ENCODE results near the gene CEBPG.

CEBPG gene

DNA sequence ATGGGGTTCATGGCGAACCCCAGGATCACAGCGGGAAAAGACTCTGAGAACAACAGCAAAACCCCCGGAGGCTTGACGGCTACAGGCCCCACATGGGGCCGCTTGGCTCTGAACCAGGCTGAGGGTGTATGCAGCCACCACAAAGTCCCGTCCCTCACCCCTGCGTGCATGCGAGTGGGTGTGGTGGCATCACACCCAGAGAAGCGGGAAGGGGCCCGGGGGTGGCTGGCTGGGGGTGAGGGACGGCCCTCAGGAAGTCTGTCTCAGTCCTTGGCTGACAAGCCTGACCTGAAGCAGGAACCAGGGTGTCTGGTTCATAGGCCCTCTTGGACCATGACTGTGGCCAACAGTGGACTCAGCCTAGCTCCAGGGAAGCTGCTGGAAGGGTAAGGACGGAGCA lies 34.2 kb downstream of the CEBPG start:
- no peaks in the 10 kb centered on the region for H3K9me3 ChIP-seq (ENCODE audit: control insufficient read depth, insufficient read depth, low read length)
- 0 out of 2 replicates have a peak, but pooled peaks cover 3% of the 10 kb centered on the region for H3K4me1 ChIP-seq (ENCODE audit: control insufficient read depth, insufficient read depth, low read length)
- H3K27me3 ChIP-seq (ENCODE audit: control insufficient read depth, insufficient read depth, low read length): no peaks in the 10 kb centered on the region
- H3K27ac ChIP-seq (ENCODE audit: low read length): no peak overlapping the region
- H3K36me3 ChIP-seq (ENCODE audit: control insufficient read depth, insufficient read depth, low read length): no peaks in the 10 kb centered on the region; the same call in 1 of the 2 replicates
- no CpG with 5 or more reads among the region's 12 CpGs for WGBS (ENCODE audit: insufficient coverage, insufficient read length)
- no peak for DNase-seq (ENCODE audit: low read depth, low spot score)
- H3K4me3 ChIP-seq (ENCODE audit: low read length): no peak overlapping the region

DNA sequence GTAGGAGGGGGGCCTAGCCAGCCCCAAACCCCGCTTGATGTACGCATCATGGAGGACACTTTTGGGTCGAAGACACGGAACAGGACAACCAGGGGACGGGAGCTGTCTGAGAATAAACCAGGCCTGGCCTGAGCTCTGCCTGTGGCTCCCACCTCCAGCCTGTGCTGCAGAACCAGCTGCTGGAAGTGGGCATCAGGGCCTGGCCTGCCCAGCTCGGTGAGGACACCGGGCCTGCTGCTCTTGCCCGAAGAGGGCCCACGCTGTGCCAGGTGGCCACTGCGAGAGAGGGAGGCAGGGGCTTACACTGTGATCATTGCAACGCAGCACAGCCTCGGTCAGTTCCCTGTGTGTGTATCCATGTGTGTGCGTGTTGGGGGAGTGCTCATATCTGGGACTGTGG lies 34.6 kb downstream of the CEBPG start:
- no peaks in the 10 kb centered on the region for H3K27me3 ChIP-seq (ENCODE audit: control insufficient read depth, insufficient read depth, low read length)
- no peaks in the 10 kb centered on the region for H3K9me3 ChIP-seq (ENCODE audit: control insufficient read depth, insufficient read depth, low read length)
- H3K27ac ChIP-seq (ENCODE audit: low read length): no peak overlapping the region
- H3K36me3 ChIP-seq (ENCODE audit: control insufficient read depth, insufficient read depth, low read length): no peaks in the 10 kb centered on the region; the same call in 1 of the 2 replicates
- H3K4me1 ChIP-seq (ENCODE audit: control insufficient read depth, insufficient read depth, low read length): 0 out of 2 replicates have a peak, but pooled peaks cover 3% of the 10 kb centered on the region
- no peak for DNase-seq (ENCODE audit: low read depth, low spot score)
- H3K4me3 ChIP-seq (ENCODE audit: low read length): no peak overlapping the region
- no CpG with 5 or more reads among the region's 13 CpGs for WGBS (ENCODE audit: insufficient coverage, insufficient read length)

DNA sequence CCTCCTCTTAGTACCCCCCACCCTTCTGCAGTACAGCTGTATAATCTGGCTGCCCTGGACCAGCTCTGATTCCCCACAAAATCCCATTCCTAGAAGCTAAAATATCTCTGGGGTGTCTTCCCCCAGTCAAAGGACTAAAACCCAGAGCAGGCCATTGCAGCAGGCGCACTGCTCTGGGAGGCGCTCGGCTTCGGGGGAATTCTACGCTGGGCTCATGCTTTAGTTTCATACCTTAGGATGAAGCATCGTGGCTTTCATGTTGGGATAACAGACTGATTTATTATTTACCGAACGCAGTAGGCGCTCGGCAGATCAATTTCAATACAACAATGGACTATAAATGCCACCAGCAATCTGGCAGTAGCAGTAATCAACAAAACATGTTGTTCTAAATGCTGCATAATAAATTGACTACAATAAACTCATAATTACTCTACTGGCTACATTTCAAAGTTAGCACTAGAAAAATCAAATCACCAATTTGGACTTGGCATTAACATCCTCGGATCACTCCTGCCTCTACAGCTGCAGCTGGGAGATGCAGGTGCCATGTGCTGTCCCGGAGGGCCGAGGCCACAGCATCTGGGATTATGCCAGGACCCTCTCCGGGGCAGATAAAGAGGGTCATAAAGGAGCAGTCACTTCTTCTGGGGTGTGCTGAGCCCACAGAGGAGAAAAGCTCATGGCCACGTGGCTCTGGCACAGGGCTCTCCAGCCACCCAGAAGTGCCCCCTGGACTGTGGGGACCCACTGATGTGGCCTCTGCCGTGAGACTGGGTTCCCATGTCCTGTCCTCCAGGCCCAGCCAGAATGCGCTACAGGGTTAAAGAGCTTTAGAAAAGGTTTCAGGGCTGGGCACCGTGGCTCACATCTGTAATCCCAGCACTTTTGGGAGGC lies 35.3 kb downstream of the CEBPG start:
- Histone ChIP-seq H3K4me1 (ENCODE audit: control insufficient read depth, insufficient read depth, low read length) (0 out of 2 replicates have a peak, but pooled peaks cover 3% of the 10 kb centered on the region), H3K36me3 (ENCODE audit: control insufficient read depth, insufficient read depth, low read length) (no peaks in the 10 kb centered on the region; the same call in 1 of the 2 replicates), H3K9me3 (ENCODE audit: control insufficient read depth, insufficient read depth, low read length) (no peaks in the 10 kb centered on the region), H3K27me3 (ENCODE audit: control insufficient read depth, insufficient read depth, low read length) (no peaks in the 10 kb centered on the region), H3K27ac (ENCODE audit: low read length) (no peak overlapping the region), H3K4me3 (ENCODE audit: low read length) (no peak overlapping the region)
- no peak for DNase-seq (ENCODE audit: low read depth, low spot score)
- WGBS (ENCODE audit: insufficient coverage, insufficient read length): no CpG with 5 or more reads among the region's 18 CpGs

DNA sequence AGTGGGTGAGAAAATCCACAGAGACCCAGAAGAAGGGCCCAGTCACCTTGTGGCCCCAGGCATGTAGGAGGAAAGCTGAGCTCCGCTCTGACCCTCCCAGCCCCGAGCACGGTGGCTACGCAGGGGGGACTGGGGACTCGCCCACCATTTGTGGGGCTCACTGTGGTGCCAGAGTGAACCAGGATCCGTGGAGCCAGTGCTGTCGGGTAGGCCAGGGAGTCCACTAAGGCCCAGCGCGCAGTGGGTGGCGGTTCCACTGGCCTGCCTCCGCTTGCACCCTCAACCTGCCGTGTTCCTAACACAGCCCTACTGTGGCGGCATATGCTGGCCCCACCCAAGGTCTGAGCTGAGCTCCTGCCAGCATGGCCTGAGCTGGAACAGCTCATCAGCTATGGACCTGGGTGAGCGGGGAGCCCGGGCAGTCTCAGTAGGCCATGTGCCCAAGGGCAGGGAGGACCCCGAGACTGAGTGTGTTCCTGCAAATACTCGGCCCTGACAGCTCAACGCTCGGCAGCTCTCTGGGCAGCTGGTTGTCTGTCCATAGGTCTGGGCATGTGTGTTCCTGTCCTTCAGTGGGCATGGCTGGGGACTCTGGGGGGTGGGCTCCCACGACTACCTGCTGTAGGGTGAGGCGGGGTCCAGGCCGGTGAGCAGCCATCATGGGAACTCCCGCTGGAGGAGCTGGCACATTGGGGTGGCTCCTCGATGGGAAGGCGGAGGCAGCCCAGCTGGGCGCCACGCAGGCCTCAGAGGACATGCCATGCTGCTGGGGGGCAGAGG lies 36.6 kb downstream of the CEBPG start:
- DNase-seq (ENCODE audit: low read depth, low spot score): no peak
- no peak overlapping the region for H3K4me3 ChIP-seq (ENCODE audit: low read length)
- no peaks in the 10 kb centered on the region for H3K27me3 ChIP-seq (ENCODE audit: control insufficient read depth, insufficient read depth, low read length)
- no peak overlapping the region for H3K27ac ChIP-seq (ENCODE audit: low read length)
- no CpG with 5 or more reads among the region's 27 CpGs for WGBS (ENCODE audit: insufficient coverage, insufficient read length)
- no peaks in the 10 kb centered on the region; the same call in 1 of the 2 replicates for H3K36me3 ChIP-seq (ENCODE audit: control insufficient read depth, insufficient read depth, low read length)
- H3K9me3 ChIP-seq (ENCODE audit: control insufficient read depth, insufficient read depth, low read length): no peaks in the 10 kb centered on the region
- H3K4me1 ChIP-seq (ENCODE audit: control insufficient read depth, insufficient read depth, low read length): 0 out of 2 replicates have a peak, but pooled peaks cover 3% of the 10 kb centered on the region

- H3K27me3 ChIP-seq (ENCODE audit: control insufficient read depth, insufficient read depth, low read length): no peaks in the 10 kb centered on the region
- H3K9me3 ChIP-seq (ENCODE audit: control insufficient read depth, insufficient read depth, low read length): no peaks in the 10 kb centered on the region
- no peaks in the 10 kb centered on the region; the same call in 1 of the 2 replicates for H3K36me3 ChIP-seq (ENCODE audit: control insufficient read depth, insufficient read depth, low read length)
- no CpG with 5 or more reads among the region's 21 CpGs for WGBS (ENCODE audit: insufficient coverage, insufficient read length)
- H3K27ac ChIP-seq (ENCODE audit: low read length): no peak overlapping the region
- 0 out of 2 replicates have a peak, but pooled peaks cover 3% of the 10 kb centered on the region for H3K4me1 ChIP-seq (ENCODE audit: control insufficient read depth, insufficient read depth, low read length)
- H3K4me3 ChIP-seq (ENCODE audit: low read length): no peak overlapping the region
- no peak for DNase-seq (ENCODE audit: low read depth, low spot score)
Measured at GRCh38 chr19:33410915-33411401, 37.4 kb downstream of the CEBPG start.

- no peak for DNase-seq (ENCODE audit: low read depth, low spot score)
- no CpG with 5 or more reads among the region's 20 CpGs for WGBS (ENCODE audit: insufficient coverage, insufficient read length)
- Histone ChIP-seq H3K27me3 (ENCODE audit: control insufficient read depth, insufficient read depth, low read length) (no peaks in the 10 kb centered on the region), H3K36me3 (ENCODE audit: control insufficient read depth, insufficient read depth, low read length) (no peaks in the 10 kb centered on the region; the same call in 1 of the 2 replicates), H3K4me3 (ENCODE audit: low read length) (no peak overlapping the region), H3K4me1 (ENCODE audit: control insufficient read depth, insufficient read depth, low read length) (0 out of 2 replicates have a peak, but pooled peaks cover under 1% of the 10 kb centered on the region), H3K9me3 (ENCODE audit: control insufficient read depth, insufficient read depth, low read length) (no peaks in the 10 kb centered on the region), H3K27ac (ENCODE audit: low read length) (no peak overlapping the region)
Measured at GRCh38 chr19:33411621-33412180, 38.2 kb downstream of the CEBPG start.

GRCh38 chr19:33412601-33413425 lies 39.3 kb downstream of the CEBPG start:
- Histone ChIP-seq H3K4me3 (ENCODE audit: low read length) (no peak overlapping the region), H3K27me3 (ENCODE audit: control insufficient read depth, insufficient read depth, low read length) (no peaks in the 10 kb centered on the region), H3K36me3 (ENCODE audit: control insufficient read depth, insufficient read depth, low read length) (no peaks in the 10 kb centered on the region; the same call in 1 of the 2 replicates), H3K27ac (ENCODE audit: low read length) (no peak overlapping the region), H3K4me1 (ENCODE audit: control insufficient read depth, insufficient read depth, low read length) (no peaks in the 10 kb centered on the region), H3K9me3 (ENCODE audit: control insufficient read depth, insufficient read depth, low read length) (no peaks in the 10 kb centered on the region)
- DNase-seq (ENCODE audit: low read depth, low spot score): no peak
- WGBS (ENCODE audit: insufficient coverage, insufficient read length): no CpG with 5 or more reads among the region's 18 CpGs

DNA sequence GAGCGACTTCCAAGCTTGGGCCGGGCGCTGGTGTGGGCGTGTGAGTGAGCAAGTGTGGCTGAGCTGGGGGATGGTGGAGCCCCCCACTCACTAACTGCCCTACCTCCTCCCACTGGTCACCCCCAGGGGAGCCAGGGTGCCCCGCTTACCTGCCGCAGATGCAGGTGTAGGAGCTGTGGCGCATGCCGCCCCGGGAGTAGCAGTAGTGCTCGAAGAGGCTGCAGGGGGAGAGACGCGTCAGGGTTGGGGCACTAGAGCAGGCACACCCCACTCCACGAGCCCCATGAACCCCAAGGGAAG lies 39.9 kb downstream of the CEBPG start:
- WGBS (ENCODE audit: insufficient coverage, insufficient read length): no CpG with 5 or more reads among the region's 13 CpGs
- H3K4me3 ChIP-seq (ENCODE audit: low read length): no peak overlapping the region

GRCh38 chr19:33413868-33414666 lies 40.6 kb downstream of the CEBPG start:
- H3K27me3 ChIP-seq (ENCODE audit: control insufficient read depth, insufficient read depth, low read length): no peaks in the 10 kb centered on the region
- H3K4me3 ChIP-seq (ENCODE audit: low read length): no peak overlapping the region
- no peaks in the 10 kb centered on the region for H3K9me3 ChIP-seq (ENCODE audit: control insufficient read depth, insufficient read depth, low read length)
- H3K4me1 ChIP-seq (ENCODE audit: control insufficient read depth, insufficient read depth, low read length): no peaks in the 10 kb centered on the region
- DNase-seq (ENCODE audit: low read depth, low spot score): no peak
- no CpG with 5 or more reads among the region's 25 CpGs for WGBS (ENCODE audit: insufficient coverage, insufficient read length)
- H3K27ac ChIP-seq (ENCODE audit: low read length): no peak overlapping the region
- no peaks in the 10 kb centered on the region; the same call in 1 of the 2 replicates for H3K36me3 ChIP-seq (ENCODE audit: control insufficient read depth, insufficient read depth, low read length)

More for the DNA sequence above, 39.9 kb downstream of the CEBPG start:
- DNase-seq (ENCODE audit: low read depth, low spot score): no peak
- Histone ChIP-seq H3K27ac (ENCODE audit: low read length) (no peak overlapping the region), H3K4me1 (ENCODE audit: control insufficient read depth, insufficient read depth, low read length) (no peaks in the 10 kb centered on the region), H3K9me3 (ENCODE audit: control insufficient read depth, insufficient read depth, low read length) (no peaks in the 10 kb centered on the region), H3K36me3 (ENCODE audit: control insufficient read depth, insufficient read depth, low read length) (no peaks in the 10 kb centered on the region; the same call in 1 of the 2 replicates), H3K27me3 (ENCODE audit: control insufficient read depth, insufficient read depth, low read length) (no peaks in the 10 kb centered on the region)
